NCI-H2171 (cell line): ENCODE measurements around the gene CDKN2D.

ENCODE experiments used
- DNase-seq: peaks from one replicate; lab custom pipeline; 2025; lab: John Stamatoyannopoulos, UW

CDKN2D gene

GRCh38 chr19:10520652-10521318 is 48.0 kb downstream of the CDKN2D start:
- peak; percentile 21 for DNase-seq

DNA sequence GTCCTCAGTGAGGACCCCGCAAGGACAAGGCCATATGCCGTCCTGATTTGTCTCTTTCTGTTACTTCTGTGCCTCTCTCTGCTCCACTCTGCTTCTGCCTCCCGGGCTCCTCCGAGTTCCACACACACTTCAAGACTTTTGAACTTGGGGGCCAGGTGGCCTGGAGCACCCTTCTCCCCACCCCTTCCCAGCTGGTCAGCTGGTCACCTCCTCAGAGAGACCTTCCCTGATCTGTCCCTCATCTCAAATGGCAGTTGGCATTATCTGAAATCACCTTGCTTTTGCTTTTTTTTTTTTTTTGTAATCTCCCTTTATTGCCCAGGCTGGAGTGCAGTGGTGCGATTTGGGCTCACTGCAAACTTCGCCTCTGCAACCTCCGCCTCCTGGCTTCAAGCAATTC is 49.4 kb downstream of the CDKN2D start:
- DNase-seq: no peak

DNA sequence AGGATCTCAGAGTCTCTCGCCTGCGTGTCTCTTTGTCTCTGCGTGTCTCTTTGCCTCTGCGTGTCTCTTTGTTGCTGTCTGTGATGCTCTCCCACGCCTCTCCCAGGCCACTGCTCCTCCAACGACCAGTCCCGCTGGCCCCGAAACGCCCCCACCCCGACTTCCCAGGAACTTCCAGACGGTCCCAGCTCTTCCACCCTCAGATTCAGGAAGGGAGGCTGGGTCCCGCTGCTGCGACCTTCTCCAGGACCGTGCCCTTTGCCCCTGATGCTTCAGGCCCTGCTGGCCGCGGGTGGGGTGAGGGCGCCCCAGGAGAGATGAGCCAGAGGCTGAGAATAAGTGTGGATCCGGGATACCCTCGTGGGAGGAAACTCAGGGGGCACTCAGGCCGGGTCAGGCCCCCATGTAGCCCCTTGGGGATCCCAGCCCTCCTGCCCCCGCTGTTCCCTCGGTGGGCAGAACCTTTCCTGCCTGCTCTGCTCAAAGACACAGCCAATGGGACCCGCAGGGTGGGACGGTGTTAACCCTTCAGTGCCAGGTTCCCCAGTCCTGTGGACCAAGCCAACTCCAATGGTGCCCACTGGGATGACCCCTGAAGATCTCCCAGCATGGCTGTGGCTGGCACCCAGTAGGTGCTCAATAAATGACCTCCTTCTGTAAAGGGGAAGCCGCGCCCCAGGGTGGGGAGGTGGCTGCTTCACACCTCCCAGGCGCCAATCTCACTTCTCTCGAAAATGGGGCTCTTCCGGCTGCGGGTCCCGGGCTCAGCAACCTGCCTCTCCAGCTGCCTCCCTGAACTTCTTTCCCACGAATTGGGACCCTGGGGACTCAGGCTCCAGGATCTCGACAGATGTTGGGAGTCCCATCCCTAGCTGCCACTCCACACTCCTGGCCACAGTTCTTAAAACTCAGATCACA is 50.1 kb downstream of the CDKN2D start:
- DNase-seq: peak; percentile 94

GRCh38 chr19:10517760-10518443 is 50.9 kb downstream of the CDKN2D start:
- DNase-seq: peak; percentile 65

DNA sequence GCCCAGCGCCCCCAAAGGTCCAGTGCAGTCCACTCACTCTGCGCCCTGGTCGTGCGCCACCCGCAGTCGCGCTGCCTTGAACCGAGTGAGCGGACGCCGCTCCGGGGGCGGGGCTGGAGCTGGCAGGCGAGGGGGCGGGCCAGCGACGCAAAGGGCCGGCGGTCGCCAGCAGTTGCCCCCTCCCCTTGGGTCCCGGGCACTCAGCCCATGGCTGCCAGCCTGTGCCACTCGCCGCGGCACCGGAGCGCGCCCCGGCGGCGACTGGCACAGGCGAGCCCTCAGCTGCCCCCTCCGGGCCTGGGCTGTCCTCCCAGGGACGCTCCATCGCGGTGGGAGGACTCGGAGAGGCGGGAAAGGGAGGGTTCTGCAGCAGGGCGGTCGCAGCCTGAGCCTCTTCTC is 51.4 kb downstream of the CDKN2D start, which contains the start of gene S1PR5:
Gene S1PR5, minus strand, starts transcription at position 87 of the 399 bp plus-strand sequence. CDS start 2,436 bp downstream, outside the sequence.
- peak; percentile 49 for DNase-seq

GRCh38 chr19:10516671-10517286 is 52.0 kb downstream of the CDKN2D start:
- no peak for DNase-seq
